Breast epithelium (tissue), 4 donors: Measurements from ENCODE around the gene MAPKAP1. TPM values are rescaled to one million over a fixed set of nuclear protein-coding genes. Genes with fewer than 3 reads are reported as not detected.

ENCODE experiments used
- DNase-seq, 2 donors: peaks; one replicate each; pipeline ENCODE4 v3.0.0-alpha.2; 2019; ENCODE audit warnings: low spot score in 2 of 2
- H3K27ac ChIP-seq, 2 donors: fragments of 200-600 bp; sonication (generic) in 1 of 2; one replicate each; pipeline ENCODE4 v1.5.1; 2016 to 2019; ENCODE audit warnings: mild to moderate bottlenecking in 1 of 2
- H3K27me3 ChIP-seq, 2 donors: fragments of 200-600 bp; sonication (generic) in 1 of 2; one replicate each; pipeline versions ENCODE4 v1.5.1 to v1.6.0; 2017 to 2019; ENCODE audit warnings: control low read depth in 1 of 2, mild to moderate bottlenecking in 1 of 2
- H3K36me3 ChIP-seq: fragments of 200-600 bp; one replicate; pipeline ENCODE4 v1.5.1; 2019
- H3K4me1 ChIP-seq, 2 donors: fragments of 200-600 bp; sonication (generic); one replicate each; pipeline ENCODE4 v1.5.1; 2016 to 2019; ENCODE audit warnings: control low read depth in 1 of 2
- H3K4me3 ChIP-seq, 3 donors: fragments of 200-600 bp; sonication (generic); 1 replicate in 2 of 3; 2 replicates in 1 of 3; pipeline ENCODE4 v1.5.1; 2016 to 2019; ENCODE audit warnings: mild to moderate bottlenecking in 3 of 3, moderate library complexity in 2 of 3
- H3K9me3 ChIP-seq, 2 donors: fragments of 200-600 bp; sonication (generic) in 1 of 2; one replicate each; pipeline ENCODE4 v1.5.1; 2016 to 2019; ENCODE audit warnings: control low read depth in 1 of 2
- CTCF ChIP-seq, 3 donors: fragments of 450-650 bp; IDR thresholded peaks; one replicate each; pipeline ENCODE4 v1.5.1; 2016 to 2017; ENCODE audit warnings: antibody characterized with exemption in 3 of 3, mild to moderate bottlenecking in 3 of 3, moderate library complexity in 3 of 3
- POLR2A ChIP-seq: fragments of 450-650 bp; IDR thresholded peaks from one replicate; pipeline ENCODE4 v1.6.1; 2016; ENCODE audit warnings: antibody characterized with exemption, mild to moderate bottlenecking, moderate library complexity
- POLR2AphosphoS5 ChIP-seq, 3 donors: sonication (generic); formaldehyde crosslinking; IDR thresholded peaks; one replicate each; pipeline ENCODE4 v1.6.1; 2017; ENCODE audit warnings: antibody characterized with exemption in 3 of 3
- intact Hi-C: fragments of 100-400 bp; cut with DNase I; formaldehyde crosslinking; loops from one replicate; pipeline ENCODE4 v1.15.1; 2023; ENCODE audit warnings: low total_unique reads
- total RNA-seq, 3 donors: library from RNA; depleted of rRNA; stranded (reverse); fragments of >200 nt; gene quantifications; one replicate each; pipeline ENCODE4 v1.1.0, GENCODE V29; 2016

The MAPKAP1 gene
- total RNA-seq, 3 donors from 2014 or later, result 61.3 to 81.9 (median 78.6) TPM

- Histone ChIP-seq H3K4me3 (no peak overlapping the region), H3K27ac (no peak overlapping the region), H3K4me1 (no peaks in the 10 kb centered on the region), H3K27me3 (no peaks in the 10 kb centered on the region), H3K36me3 (no peaks in the 10 kb centered on the region), H3K9me3 (no peaks in the 10 kb centered on the region)
- intact Hi-C loops, result no loop called here
- no peak for TF ChIP-seq CTCF (IDR thresholded peaks at IDR 0.05)
- no peak for TF ChIP-seq POLR2A
- no peak for TF ChIP-seq POLR2AphosphoS5 (IDR thresholded peaks at IDR 0.05)
- no peak for DNase-seq
Measured at GRCh38 chr9:125594223-125594610, 112.8 kb downstream of the MAPKAP1 start.

DNA sequence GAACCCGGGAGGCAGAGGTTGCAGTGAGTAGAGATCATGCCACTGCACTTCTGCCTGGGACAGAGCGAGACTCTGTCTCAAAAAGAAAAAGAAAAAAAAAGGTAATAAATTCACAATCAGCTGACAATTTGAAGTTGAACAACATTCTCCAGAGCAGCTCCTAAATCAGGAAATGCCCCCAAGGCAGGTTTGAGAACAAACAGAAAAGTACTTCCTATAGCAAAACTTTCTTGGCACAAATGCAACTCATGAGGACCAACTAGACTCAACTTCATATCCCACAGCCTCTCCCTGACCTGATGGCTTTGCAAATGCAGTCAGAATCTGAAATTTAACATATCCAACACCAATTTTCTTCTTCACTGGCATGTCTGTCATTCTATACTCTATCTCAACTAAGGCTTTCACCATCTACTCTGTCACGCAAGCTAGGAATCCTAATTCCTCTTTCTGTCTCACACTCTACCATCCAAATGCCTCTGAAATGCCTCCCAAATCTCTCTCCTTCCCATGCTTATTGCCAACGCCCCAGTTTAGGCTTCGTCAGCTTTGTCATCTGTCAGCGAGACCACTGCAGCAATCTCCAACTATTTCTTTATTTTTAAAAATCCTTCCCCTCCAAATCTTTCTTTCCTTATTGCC, 113.3 kb downstream of the MAPKAP1 start:
- H3K27me3 ChIP-seq, result no peaks in the 10 kb centered on the region
- no peak overlapping the region for H3K4me3 ChIP-seq
- no peaks in the 10 kb centered on the region for H3K36me3 ChIP-seq
- no peak for TF ChIP-seq CTCF (IDR thresholded peaks at IDR 0.05)
- no peak for TF ChIP-seq POLR2AphosphoS5 (IDR thresholded peaks at IDR 0.05)
- no peak for TF ChIP-seq POLR2A
- no peak for DNase-seq
- intact Hi-C loops, result no loop called here
- H3K9me3 ChIP-seq, result no peaks in the 10 kb centered on the region
- no peaks in the 10 kb centered on the region for H3K4me1 ChIP-seq
- no peak overlapping the region for H3K27ac ChIP-seq

DNA sequence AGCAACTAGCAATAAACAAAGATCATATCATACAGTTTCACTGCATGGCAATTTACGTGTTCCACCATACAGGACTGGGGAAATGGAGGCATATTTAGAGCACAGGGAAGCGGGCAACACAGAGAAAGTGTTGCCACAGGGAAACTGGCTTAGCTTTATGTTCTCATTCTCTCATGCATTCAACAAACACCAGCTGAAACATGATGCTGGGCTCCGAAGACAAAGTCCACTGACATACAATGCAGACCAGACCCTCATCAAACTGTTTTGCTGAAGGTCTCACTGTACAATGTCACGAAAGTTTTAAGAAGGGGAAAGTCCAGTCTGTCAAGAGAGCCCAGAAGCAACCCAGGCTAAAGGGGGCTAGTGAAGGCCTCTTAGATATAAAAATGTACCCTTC, 115.1 kb downstream of the MAPKAP1 start:
- Histone ChIP-seq H3K27ac (no peak overlapping the region), H3K27me3 (no peaks in the 10 kb centered on the region), H3K36me3 (no peaks in the 10 kb centered on the region), H3K9me3 (no peaks in the 10 kb centered on the region), H3K4me3 (no peak overlapping the region), H3K4me1 (no peaks in the 10 kb centered on the region)
- no peak for TF ChIP-seq POLR2AphosphoS5 (IDR thresholded peaks at IDR 0.05)
- TF ChIP-seq POLR2A, result no peak
- TF ChIP-seq CTCF (IDR thresholded peaks at IDR 0.05), result no peak
- intact Hi-C loops, result no loop called here
- no peak for DNase-seq

DNA sequence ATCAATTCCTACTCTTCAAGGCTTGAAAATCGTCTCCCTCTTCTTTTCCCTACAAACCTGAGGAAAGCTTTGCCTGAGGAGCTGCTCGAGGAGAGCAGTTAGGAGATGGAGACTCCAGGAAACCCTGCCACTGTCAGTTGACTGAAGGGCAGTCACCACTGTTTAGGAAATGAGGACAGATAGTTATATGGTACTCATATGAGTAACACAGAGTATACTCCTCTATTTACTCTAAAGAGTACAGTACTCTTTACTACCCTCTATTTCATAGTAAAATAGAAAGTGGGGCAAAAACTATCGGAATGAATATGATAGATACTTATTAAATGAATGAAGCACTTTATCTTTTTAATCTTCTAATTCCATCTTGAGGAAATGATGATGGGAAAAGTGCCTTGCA, 115.8 kb downstream of the MAPKAP1 start:
- TF ChIP-seq POLR2AphosphoS5 (IDR thresholded peaks at IDR 0.05) (no peak), POLR2A (no peak), CTCF (IDR thresholded peaks at IDR 0.05) (no peak)
- no peak overlapping the region for H3K27ac ChIP-seq
- H3K4me3 ChIP-seq, result no peak overlapping the region
- H3K36me3 ChIP-seq, result no peaks in the 10 kb centered on the region
- no peaks in the 10 kb centered on the region for H3K4me1 ChIP-seq
- no peaks in the 10 kb centered on the region for H3K27me3 ChIP-seq
- intact Hi-C loops, result no loop called here
- no peaks in the 10 kb centered on the region for H3K9me3 ChIP-seq
- DNase-seq, result no peak

GRCh38 chr9:125589287-125589686, 117.7 kb downstream of the MAPKAP1 start:
- TF ChIP-seq CTCF (IDR thresholded peaks at IDR 0.05), result no peak
- no peak for TF ChIP-seq POLR2AphosphoS5 (IDR thresholded peaks at IDR 0.05)
- no peak for TF ChIP-seq POLR2A
- intact Hi-C loops, result no loop called here
- no peaks in the 10 kb centered on the region for H3K4me1 ChIP-seq
- no peak for DNase-seq
- H3K27ac ChIP-seq, result no peak overlapping the region
- no peaks in the 10 kb centered on the region for H3K36me3 ChIP-seq
- no peaks in the 10 kb centered on the region for H3K27me3 ChIP-seq
- no peak overlapping the region for H3K4me3 ChIP-seq
- no peaks in the 10 kb centered on the region for H3K9me3 ChIP-seq
